HEK293T (cell line): Measurements from ENCODE around the gene IL1R1.

ENCODE experiments used
- CTCF ChIA-PET: fragments of 350-600 bp; formaldehyde crosslinking; extraction: SDS; loops from one replicate; lab custom pipeline; 2021; ENCODE audit warnings: antibody characterized with exemption, inconsistent platforms; lab: Yijun Ruan, JAX
- POLR2A ChIA-PET: fragments of 350-600 bp; formaldehyde crosslinking; extraction: SDS; loops from one replicate; lab custom pipeline; 2020; ENCODE audit warnings: antibody characterized with exemption, inconsistent platforms; lab: Yijun Ruan, JAX
- DNase-seq: peaks from one replicate; pipeline ENCODE4 v3.0.0; 2012; ENCODE audit warnings: mixed read lengths; ENCODE audit errors: extremely low spot score
- ARNT ChIP-seq: fragments of 450-650 bp; IDR thresholded peaks from 2 replicates; pipeline ENCODE4 v1.6.1; 2017; ENCODE audit warnings: mild to moderate bottlenecking
- BHLHE40 ChIP-seq: fragments of 450-650 bp; IDR thresholded peaks from 2 replicates; pipeline ENCODE4 v1.6.1; 2016; ENCODE audit warnings: mild to moderate bottlenecking, moderate library complexity, borderline replicate concordance
- CTBP1 ChIP-seq: fragments of 450-650 bp; IDR thresholded peaks from 2 replicates; pipeline ENCODE4 v1.6.1; 2016; ENCODE audit warnings: borderline replicate concordance
- ELF4 ChIP-seq: fragments of 450-650 bp; IDR thresholded peaks from 2 replicates; pipeline ENCODE4 v1.6.1; 2017; ENCODE audit warnings: antibody characterized with exemption
- FOXA1 ChIP-seq: fragments of 450-650 bp; IDR thresholded peaks from 2 replicates; pipeline ENCODE4 v1.6.1; 2016; ENCODE audit warnings: mild to moderate bottlenecking
- FOXK2 ChIP-seq: fragments of 450-650 bp; IDR thresholded peaks from 2 replicates; pipeline ENCODE4 v1.6.1; 2016; ENCODE audit warnings: mild to moderate bottlenecking
- FOXM1 ChIP-seq: fragments of 450-650 bp; IDR thresholded peaks from 2 replicates; pipeline ENCODE4 v1.6.1; 2017; ENCODE audit warnings: mild to moderate bottlenecking, borderline replicate concordance
- HDGF ChIP-seq: fragments of 450-650 bp; IDR thresholded peaks from 2 replicates; pipeline ENCODE4 v1.6.1; 2017; ENCODE audit warnings: antibody characterized with exemption, borderline replicate concordance
- L3MBTL2 ChIP-seq: fragments of 450-650 bp; conservative IDR thresholded peaks from 2 replicates; pipeline ENCODE4 v1.6.1; 2016; ENCODE audit warnings: mild to moderate bottlenecking
- LEF1 ChIP-seq: fragments of 450-650 bp; IDR thresholded peaks from 2 replicates; pipeline ENCODE4 v1.6.1; 2017; ENCODE audit warnings: mild to moderate bottlenecking, borderline replicate concordance
- NFRKB ChIP-seq: fragments of 450-650 bp; IDR thresholded peaks from 2 replicates; pipeline ENCODE4 v1.6.1; 2016; ENCODE audit warnings: mild to moderate bottlenecking, moderate library complexity
- SP1 ChIP-seq: fragments of 450-650 bp; IDR thresholded peaks from 2 replicates; pipeline ENCODE4 v1.6.1; 2017
- SUZ12 ChIP-seq: fragments of 450-650 bp; IDR thresholded peaks from 2 replicates; pipeline ENCODE4 v1.6.1; 2016; ENCODE audit warnings: mild to moderate bottlenecking
- TARDBP ChIP-seq: fragments of 450-650 bp; IDR thresholded peaks from 2 replicates; pipeline ENCODE4 v1.6.1; 2016
- ZNF384 ChIP-seq: fragments of 450-650 bp; IDR thresholded peaks from 2 replicates; pipeline ENCODE4 v1.6.1; 2016
- TF ChIP-seq, protein P1 (sequence below): fragments of 450-650 bp; IDR thresholded peaks from 2 replicates; pipeline ENCODE4 v1.6.1; 2016

IL1R1 gene

DNA sequence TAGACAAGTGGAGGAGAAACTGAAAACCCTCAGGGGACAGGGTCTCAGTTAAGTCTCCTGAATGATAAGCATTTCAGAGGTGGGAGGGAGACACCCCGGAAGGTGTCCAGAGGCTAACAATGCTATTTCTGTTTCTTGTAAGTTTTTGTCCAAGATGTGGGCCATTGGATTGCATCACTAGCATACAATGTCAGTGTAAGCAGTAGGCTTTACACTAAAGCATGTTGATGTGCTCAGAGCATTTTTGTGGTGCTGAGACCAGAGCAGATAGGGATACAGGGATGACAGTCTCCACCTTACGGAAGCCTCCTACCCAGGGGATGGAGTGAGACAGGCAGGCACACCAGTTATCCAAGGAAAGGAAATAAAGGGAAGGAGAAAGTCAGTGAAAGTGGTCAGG is 2.2 kb upstream of the IL1R1 start:
- POLR2A ChIA-PET: no interaction called here

DNA sequence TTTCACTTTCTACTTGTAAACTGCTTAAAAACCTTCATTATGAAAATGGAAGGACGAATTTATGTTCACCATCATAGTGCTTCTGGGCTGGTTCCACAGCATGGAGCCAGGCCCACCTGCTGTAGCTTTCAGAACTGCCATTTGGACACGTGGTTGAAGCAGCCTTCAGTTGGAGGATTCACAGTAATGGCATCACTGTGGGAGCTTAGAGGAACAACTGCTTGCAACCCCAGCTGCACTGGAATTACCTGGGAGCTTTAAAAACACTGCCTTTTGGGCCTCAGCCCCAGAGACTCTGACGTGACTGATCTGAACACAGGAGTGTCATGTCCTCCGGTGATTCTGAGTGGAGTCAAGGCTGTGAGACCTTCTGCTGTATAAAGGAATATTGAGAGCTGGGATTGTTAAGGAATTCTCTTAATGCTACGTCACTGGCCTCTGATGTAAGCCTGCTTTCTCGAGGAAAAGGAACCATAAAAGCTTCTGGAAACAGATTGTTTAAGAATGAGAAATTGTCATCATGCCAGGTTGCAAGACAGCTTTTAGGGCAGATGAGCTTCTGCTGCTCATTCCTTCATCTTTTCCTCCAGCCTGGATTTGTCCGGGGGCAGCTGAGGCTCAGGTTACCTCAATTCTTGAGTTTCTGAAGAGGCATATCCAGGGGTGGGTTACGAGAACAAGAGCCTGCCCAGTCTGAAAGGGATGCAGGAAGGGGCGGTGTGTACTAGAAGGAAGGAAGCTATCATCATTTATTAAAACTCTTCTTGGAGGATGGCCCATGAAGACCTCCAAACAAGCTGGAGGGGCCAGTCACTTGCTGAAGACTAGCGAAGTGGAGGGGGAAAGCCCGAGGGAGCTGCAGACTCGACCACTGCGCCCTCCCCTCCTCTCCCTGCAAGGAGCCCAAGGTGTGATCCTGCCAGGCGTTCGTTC is 1.3 kb upstream of the IL1R1 start:
- POLR2A ChIA-PET: no interaction called here

More for the DNA sequence above, 2.2 kb upstream of the IL1R1 start:
- DNase-seq: no peak
- TF ChIP-seq LEF1 (no peak), NFRKB (no peak), FOXA1 (no peak), HDGF (no peak), SUZ12 (no peak), CTBP1 (no peak), TARDBP (no peak), ARNT (no peak), FOXM1 (no peak), L3MBTL2 (no peak), FOXK2 (no peak)
- TF ChIP-seq, protein P1, sequence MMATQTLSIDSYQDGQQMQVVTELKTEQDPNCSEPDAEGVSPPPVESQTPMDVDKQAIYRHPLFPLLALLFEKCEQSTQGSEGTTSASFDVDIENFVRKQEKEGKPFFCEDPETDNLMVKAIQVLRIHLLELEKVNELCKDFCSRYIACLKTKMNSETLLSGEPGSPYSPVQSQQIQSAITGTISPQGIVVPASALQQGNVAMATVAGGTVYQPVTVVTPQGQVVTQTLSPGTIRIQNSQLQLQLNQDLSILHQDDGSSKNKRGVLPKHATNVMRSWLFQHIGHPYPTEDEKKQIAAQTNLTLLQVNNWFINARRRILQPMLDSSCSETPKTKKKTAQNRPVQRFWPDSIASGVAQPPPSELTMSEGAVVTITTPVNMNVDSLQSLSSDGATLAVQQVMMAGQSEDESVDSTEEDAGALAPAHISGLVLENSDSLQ: no peak
- CTCF ChIA-PET: interaction anchor here (0.6 kb wide), 1 partner anchor 132 kb away, joined by 4 read pairs; no protein-coding TSS in a partner anchor

DNA sequence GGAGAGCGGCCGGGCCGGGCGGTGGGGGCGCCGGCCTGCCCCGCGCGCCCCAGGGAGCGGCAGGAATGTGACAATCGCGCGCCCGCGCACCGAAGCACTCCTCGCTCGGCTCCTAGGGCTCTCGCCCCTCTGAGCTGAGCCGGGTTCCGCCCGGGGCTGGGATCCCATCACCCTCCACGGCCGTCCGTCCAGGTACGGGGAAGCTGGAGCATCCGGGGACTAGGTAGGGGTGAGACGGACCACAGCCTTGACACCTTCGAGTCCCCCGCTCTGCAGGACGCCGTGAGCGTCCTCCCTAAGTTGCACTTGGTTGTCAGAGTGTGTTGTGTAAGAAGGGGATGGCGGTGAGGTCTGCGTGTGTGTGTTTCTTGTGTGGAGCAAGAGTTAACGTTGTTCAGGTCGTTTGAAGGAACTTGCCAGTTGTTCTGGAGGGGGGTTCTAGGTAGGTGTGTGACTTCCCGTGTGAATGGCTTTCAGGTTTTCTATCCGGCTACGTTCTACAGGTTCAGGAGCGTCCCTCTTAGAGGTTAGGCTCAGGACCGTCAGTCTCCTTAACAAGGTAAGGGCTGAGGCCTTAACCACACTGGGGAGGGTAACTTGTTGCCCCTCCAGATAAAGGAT is 393 bp downstream of the IL1R1 start:
- POLR2A ChIA-PET: interaction anchor here (1.0 kb wide), 1 partner anchor 35 kb away, joined by 3 read pairs; no protein-coding TSS in a partner anchor
- DNase-seq: no peak
- CTCF ChIA-PET: interaction anchor here (0.8 to 2.5 kb wide), 4 partner anchors 23 to 259 kb away, joined by 3 to 7 read pairs (median 3); no protein-coding TSS in a partner anchor
- no peak for TF ChIP-seq CTBP1
- 0 out of 2 replicates have a peak, but pooled peaks have one; percentile 20 for TF ChIP-seq L3MBTL2

More for the DNA sequence above, 1.3 kb upstream of the IL1R1 start:
- no peak for DNase-seq
- no peak for TF ChIP-seq ZNF384
- TF ChIP-seq SP1: no peak
- TF ChIP-seq FOXM1: no peak
- TF ChIP-seq CTBP1: no peak
- no peak for TF ChIP-seq ELF4
- TF ChIP-seq TARDBP: no peak
- TF ChIP-seq, protein P1: no peak
- no peak for TF ChIP-seq LEF1
- no peak for TF ChIP-seq L3MBTL2
- no peak for TF ChIP-seq FOXK2
- no peak for TF ChIP-seq BHLHE40
- CTCF ChIA-PET: interaction anchor here (0.6 to 2.5 kb wide), 4 partner anchors 8 to 135 kb away, joined by 3 to 7 read pairs (median 4); no protein-coding TSS in a partner anchor

DNA sequence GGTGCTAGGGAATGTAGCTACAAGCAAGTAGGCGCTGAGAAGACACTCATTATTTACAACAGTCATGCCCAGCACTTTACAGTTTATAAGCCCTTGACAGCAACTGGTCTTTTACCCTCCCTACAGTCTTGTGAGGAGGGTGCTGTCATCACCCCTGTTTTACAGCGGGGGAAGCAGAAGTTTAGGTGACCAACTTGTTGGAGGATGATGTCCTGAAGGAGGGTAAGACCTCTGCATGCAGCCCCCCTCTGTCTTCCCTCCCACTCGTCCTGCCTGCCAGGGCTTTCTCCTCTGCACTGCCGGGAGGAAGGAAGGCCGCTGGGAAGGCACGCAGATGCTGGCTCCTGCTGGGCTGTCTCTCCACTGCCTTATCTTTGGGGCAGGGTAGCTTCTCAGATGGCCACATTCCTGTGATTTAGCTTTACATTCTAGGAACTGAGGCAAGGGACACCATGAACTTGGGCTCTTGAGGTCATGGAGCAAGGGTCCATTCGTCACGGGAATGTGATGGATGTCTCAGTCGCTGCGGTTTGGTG is 972 bp downstream of the IL1R1 start:
- no peak for DNase-seq
- ChIA-PET POLR2A (no interaction called here), CTCF (interaction anchor here (2.5 kb wide), 1 partner anchor 97 kb away, joined by 7 read pairs; no protein-coding TSS in a partner anchor)
- TF ChIP-seq SP1: no peak
- TF ChIP-seq FOXM1: no peak
- TF ChIP-seq TARDBP: no peak
- no peak for TF ChIP-seq NFRKB
- TF ChIP-seq, protein P1: no peak
- TF ChIP-seq ZNF384: no peak
- TF ChIP-seq ELF4: no peak
- no peak for TF ChIP-seq FOXK2
- TF ChIP-seq ARNT: no peak
- TF ChIP-seq LEF1: no peak
- no peak for TF ChIP-seq CTBP1
- no peak for TF ChIP-seq SUZ12

DNA sequence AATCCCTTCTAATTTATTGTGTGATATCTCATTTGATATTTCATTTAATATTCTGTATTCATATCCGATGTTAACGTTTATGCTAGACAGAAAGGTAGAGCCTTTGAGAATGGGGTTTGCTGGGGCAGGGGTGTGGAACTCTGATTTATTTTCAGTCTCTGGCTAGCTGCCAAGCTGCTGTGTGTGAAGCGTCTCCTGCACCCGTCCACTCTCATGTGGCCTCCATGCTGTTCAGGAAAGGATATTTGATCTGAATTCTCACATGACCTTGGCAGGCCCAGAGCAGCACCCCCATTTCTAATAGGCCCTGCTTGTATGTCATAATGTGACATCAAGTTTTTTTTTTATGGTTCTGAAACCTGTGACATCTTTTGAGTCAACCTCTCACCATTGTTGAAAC is 1.6 kb downstream of the IL1R1 start:
- ChIA-PET CTCF (no interaction called here), POLR2A (no interaction called here)
- DNase-seq: no peak
- TF ChIP-seq CTBP1 (no peak), FOXM1 (no peak), HDGF (no peak), NFRKB (no peak), L3MBTL2 (no peak), SUZ12 (no peak), TARDBP (no peak), SP1 (no peak), FOXK2 (no peak), ZNF384 (no peak), ELF4 (no peak), ARNT (no peak), BHLHE40 (no peak), FOXA1 (no peak)
- TF ChIP-seq, protein P1: no peak
